OCI-LY7 (cell line): ENCODE data around the gene APEH. TPM values are rescaled to one million over a fixed set of nuclear protein-coding genes. Genes with fewer than 3 reads are reported as not detected.

ENCODE experiments used
- BruUV-seq: library from RNA; stranded (reverse); fragments of 400-500 nt; replicated peaks from 2 replicates; lab custom pipeline; 2021; lab: Mats Ljungman, UMichigan
- CTCF ChIA-PET: fragments of 300-600 bp; sonication (Branson Sonifier 250); formaldehyde crosslinking; loops from one replicate; lab custom pipeline; 2022; ENCODE audit warnings: antibody characterized with exemption; ENCODE audit not compliant: unreplicated experiment; lab: Charles Lee
- POLR2A ChIA-PET: fragments of 300-600 bp; sonication (Branson Sonifier 250); formaldehyde crosslinking; loops from one replicate; lab custom pipeline; 2022; ENCODE audit warnings: antibody characterized with exemption; lab: Charles Lee
- DNase-seq: peaks from one replicate; pipeline ENCODE4 v3.0.0-alpha.2; 2015; ENCODE audit warnings: low spot score
- H2AFZ ChIP-seq: fragments of 200-600 bp; sonication (generic), shearing (Covaris generic); 2 replicates; pipeline ENCODE4 v1.6.1; 2014; ENCODE audit warnings: mild to moderate bottlenecking, antibody characterized with exemption, low read length, moderate library complexity
- H3K27ac ChIP-seq: fragments of 200-600 bp; sonication (generic); 2 replicates; pipeline ENCODE4 v1.5.1; 2014; ENCODE audit warnings: mixed run types, low read depth, mild to moderate bottlenecking, moderate library complexity, low read length, inconsistent platforms; ENCODE audit not compliant: poor library complexity, severe bottlenecking
- H3K36me3 ChIP-seq: fragments of 200-600 bp; sonication (generic); 2 replicates; pipeline ENCODE4 v1.6.1; 2014; ENCODE audit warnings: mild to moderate bottlenecking, antibody characterized with exemption, low read length, moderate library complexity, mixed read lengths; ENCODE audit not compliant: insufficient read depth
- H3K4me1 ChIP-seq: fragments of 200-600 bp; sonication (generic); 2 replicates; pipeline ENCODE4 v1.5.1; 2014; ENCODE audit warnings: mild to moderate bottlenecking, low read length; ENCODE audit not compliant: insufficient read depth, poor library complexity, severe bottlenecking
- H3K4me2 ChIP-seq: fragments of 200-600 bp; sonication (generic); 2 replicates; pipeline ENCODE4 v1.6.1; 2014; ENCODE audit warnings: mild to moderate bottlenecking, low read length
- H3K4me3 ChIP-seq: fragments of 200-600 bp; sonication (generic); 2 replicates; pipeline ENCODE4 v1.5.1; 2014; ENCODE audit warnings: mild to moderate bottlenecking, low read depth, low read length; ENCODE audit not compliant: poor library complexity, severe bottlenecking
- H3K79me2 ChIP-seq: fragments of 200-600 bp; sonication (generic); 2 replicates; pipeline ENCODE4 v1.6.1; 2016; ENCODE audit warnings: low read depth, mild to moderate bottlenecking, low read length, moderate library complexity, mixed read lengths; ENCODE audit not compliant: insufficient read depth
- H3K9me2 ChIP-seq: fragments of 200-600 bp; sonication (generic); 2 replicates; pipeline ENCODE4 v1.6.1; 2016; ENCODE audit warnings: mild to moderate bottlenecking, low read length, mixed read lengths; ENCODE audit not compliant: insufficient read depth
- H3K9me3 ChIP-seq: fragments of 200-600 bp; sonication (generic); 2 replicates; pipeline ENCODE4 v1.6.1; 2014; ENCODE audit warnings: mild to moderate bottlenecking, mixed run types, low read length, mixed read lengths
- H4K20me1 ChIP-seq: fragments of 200-600 bp; sonication (generic); 2 replicates; pipeline ENCODE4 v1.6.1; 2014; ENCODE audit warnings: mild to moderate bottlenecking, antibody characterized with exemption, low read length, moderate library complexity, mixed read lengths; ENCODE audit not compliant: insufficient read depth
- EZH2phosphoT487 ChIP-seq: fragments of 200-600 bp; sonication (generic); IDR thresholded peaks from 2 replicates; pipeline ENCODE4 v1.6.1; 2018; ENCODE audit warnings: low read depth, borderline replicate concordance, mild to moderate bottlenecking, mixed run types, antibody characterized with exemption, low read length, moderate library complexity, mixed read lengths
- intact Hi-C: fragments of 100-400 bp; cut with micrococcal nuclease; formaldehyde crosslinking; loops from one replicate; pipeline ENCODE4 v1.10.0; 2022; ENCODE audit not compliant: unreplicated experiment
- total RNA-seq, 2 experiments: library from RNA; depleted of rRNA in 1 of 2; stranded (reverse); fragments of >200 nt in 1 of 2; shearing (Covaris generic) in 1 of 2; gene quantifications; 2 replicates each; pipeline ENCODE4 v1.2.3, GENCODE V29; 2014 to 2022
- TF ChIP-seq, protein P1 (sequence below): fragments of 200-600 bp; sonication (generic); conservative IDR thresholded peaks from 2 replicates; pipeline ENCODE4 v1.5.1; 2014; ENCODE audit warnings: mild to moderate bottlenecking, antibody characterized with exemption, low read length, moderate library complexity, mixed read lengths

APEH gene
- total RNA-seq, 2 experiments from 2014 or later, result 112 to 132 TPM

DNA sequence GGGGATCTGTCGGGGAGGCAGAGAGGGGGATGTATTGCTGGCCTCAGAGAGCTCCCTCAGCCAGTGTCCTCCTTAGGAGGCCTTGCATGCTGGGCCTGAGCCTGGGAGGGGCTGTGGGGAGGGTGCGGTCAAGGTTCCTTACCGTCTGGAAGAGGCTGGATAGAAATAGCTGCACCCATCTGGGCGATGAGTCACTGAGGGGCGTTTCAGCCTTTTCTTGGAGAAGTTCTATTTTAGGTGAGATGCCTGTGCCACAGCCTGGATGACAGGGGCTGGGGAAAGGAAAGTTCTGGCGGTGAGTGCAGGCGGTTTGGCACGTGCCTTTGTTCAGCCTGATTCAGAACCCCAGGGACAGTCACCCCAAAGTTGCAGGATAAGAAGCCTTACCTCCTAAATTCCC lies 35.7 kb upstream of the APEH start:
- TF ChIP-seq, protein P1, sequence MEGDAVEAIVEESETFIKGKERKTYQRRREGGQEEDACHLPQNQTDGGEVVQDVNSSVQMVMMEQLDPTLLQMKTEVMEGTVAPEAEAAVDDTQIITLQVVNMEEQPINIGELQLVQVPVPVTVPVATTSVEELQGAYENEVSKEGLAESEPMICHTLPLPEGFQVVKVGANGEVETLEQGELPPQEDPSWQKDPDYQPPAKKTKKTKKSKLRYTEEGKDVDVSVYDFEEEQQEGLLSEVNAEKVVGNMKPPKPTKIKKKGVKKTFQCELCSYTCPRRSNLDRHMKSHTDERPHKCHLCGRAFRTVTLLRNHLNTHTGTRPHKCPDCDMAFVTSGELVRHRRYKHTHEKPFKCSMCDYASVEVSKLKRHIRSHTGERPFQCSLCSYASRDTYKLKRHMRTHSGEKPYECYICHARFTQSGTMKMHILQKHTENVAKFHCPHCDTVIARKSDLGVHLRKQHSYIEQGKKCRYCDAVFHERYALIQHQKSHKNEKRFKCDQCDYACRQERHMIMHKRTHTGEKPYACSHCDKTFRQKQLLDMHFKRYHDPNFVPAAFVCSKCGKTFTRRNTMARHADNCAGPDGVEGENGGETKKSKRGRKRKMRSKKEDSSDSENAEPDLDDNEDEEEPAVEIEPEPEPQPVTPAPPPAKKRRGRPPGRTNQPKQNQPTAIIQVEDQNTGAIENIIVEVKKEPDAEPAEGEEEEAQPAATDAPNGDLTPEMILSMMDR, result no peak
- TF ChIP-seq EZH2phosphoT487, result no peak
- no peak for DNase-seq
- no peaks in the 10 kb centered on the region for H3K79me2 ChIP-seq
- intact Hi-C loops, result no loop called here
- H3K4me2 ChIP-seq, result no peak overlapping the region
- no peak overlapping the region for H2AFZ ChIP-seq
- H3K4me3 ChIP-seq, result no peak overlapping the region
- CTCF ChIA-PET, result no interaction called here
- POLR2A ChIA-PET, result no interaction called here
- no peaks in the 10 kb centered on the region for H4K20me1 ChIP-seq
- H3K36me3 ChIP-seq, result no peaks in the 10 kb centered on the region
- H3K9me3 ChIP-seq, result no peaks in the 10 kb centered on the region
- no TSS peak for BruUV-seq
- no peaks in the 10 kb centered on the region for H3K9me2 ChIP-seq
- H3K4me1 ChIP-seq, result no peaks in the 10 kb centered on the region
- no peak overlapping the region for H3K27ac ChIP-seq

DNA sequence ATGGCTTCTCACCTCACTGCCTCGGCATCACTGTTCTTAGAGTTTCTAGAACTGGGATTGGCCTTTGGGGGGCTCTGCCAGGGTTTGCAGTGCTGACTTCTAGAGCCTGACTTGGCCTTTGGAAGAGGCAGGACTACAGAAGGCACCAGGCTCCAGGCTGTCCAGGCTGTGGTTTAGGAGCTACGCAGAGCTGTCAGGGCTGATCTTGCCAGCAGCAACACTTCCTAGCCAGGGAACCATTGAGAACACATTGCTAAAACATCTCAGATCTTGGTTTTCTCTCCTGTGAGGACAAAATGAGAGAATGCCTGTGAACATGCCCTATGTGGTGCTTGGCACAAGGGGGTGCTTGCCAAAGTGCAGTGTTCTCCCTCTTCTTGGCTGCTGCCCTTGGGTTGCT lies 34.6 kb upstream of the APEH start:
- H3K27ac ChIP-seq, result no peak overlapping the region
- no peak for DNase-seq
- H3K4me2 ChIP-seq, result no peak overlapping the region
- H3K9me2 ChIP-seq, result no peaks in the 10 kb centered on the region
- H3K36me3 ChIP-seq, result no peaks in the 10 kb centered on the region
- H3K79me2 ChIP-seq, result no peaks in the 10 kb centered on the region
- H2AFZ ChIP-seq, result no peak overlapping the region
- H3K9me3 ChIP-seq, result no peaks in the 10 kb centered on the region
- TF ChIP-seq, protein P1, result no peak
- no peak for TF ChIP-seq EZH2phosphoT487
- no TSS peak for BruUV-seq
- intact Hi-C loops, result no loop called here
- CTCF ChIA-PET, result no interaction called here
- no peaks in the 10 kb centered on the region for H4K20me1 ChIP-seq
- H3K4me1 ChIP-seq, result no peaks in the 10 kb centered on the region
- POLR2A ChIA-PET, result no interaction called here
- no peak overlapping the region for H3K4me3 ChIP-seq

DNA sequence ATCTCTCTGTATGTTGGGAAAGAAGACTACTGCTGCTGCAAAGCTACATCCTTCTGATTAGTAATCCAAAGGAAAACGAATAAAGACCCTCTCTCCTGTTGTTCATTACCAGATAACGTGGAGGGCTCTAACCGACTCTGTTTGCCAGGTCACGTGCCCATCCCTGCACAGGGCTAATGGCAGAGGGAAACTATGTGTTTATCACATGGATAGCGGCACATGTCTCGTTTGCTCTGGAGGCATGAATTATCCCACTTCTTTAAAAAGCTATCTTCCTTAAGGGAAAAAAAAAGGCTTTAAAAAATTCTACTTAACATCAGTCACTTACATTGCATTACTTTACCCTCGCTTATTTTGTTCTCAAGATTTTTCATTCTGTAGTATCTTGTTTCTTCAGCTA lies 32.9 kb upstream of the APEH start:
- Histone ChIP-seq H3K36me3 (no peaks in the 10 kb centered on the region), H3K4me1 (no peaks in the 10 kb centered on the region), H3K4me2 (no peak overlapping the region), H4K20me1 (no peaks in the 10 kb centered on the region), H2AFZ (no peak overlapping the region), H3K9me2 (no peaks in the 10 kb centered on the region), H3K4me3 (no peak overlapping the region), H3K79me2 (no peaks in the 10 kb centered on the region), H3K9me3 (no peaks in the 10 kb centered on the region), H3K27ac (no peak overlapping the region)
- no TSS peak for BruUV-seq
- POLR2A ChIA-PET, result interaction anchor here (0.6 kb wide), 1 partner anchor 159 kb away, joined by 5 read pairs; no protein-coding TSS in a partner anchor
- TF ChIP-seq EZH2phosphoT487, result no peak
- TF ChIP-seq, protein P1, result no peak
- no peak for DNase-seq
- intact Hi-C loops, result no loop called here
- CTCF ChIA-PET, result no interaction called here
